ENCODE data around the gene CACNA2D3. TPM values are rescaled to one million over a fixed set of nuclear protein-coding genes. Genes with fewer than 3 reads are reported as not detected.

Gene CACNA2D3
- total RNA-seq, 1 donor from 2014 or later, result 1.3 TPM

GRCh38 chr3:54665016-54665600 lies 542.8 kb downstream of the CACNA2D3 start:
- no peak for DNase-seq (ENCODE audit: low read depth)
- no peak overlapping the region for H3K4me3 ChIP-seq (ENCODE audit: low read depth, low read length)
- TF ChIP-seq CTCF (conservative IDR thresholded peaks at IDR 0.05; ENCODE audit: low read depth, low read length), result no peak

- TF ChIP-seq CTCF (conservative IDR thresholded peaks at IDR 0.05; ENCODE audit: low read depth, low read length), result no peak
- no peak overlapping the region for H3K4me3 ChIP-seq (ENCODE audit: low read depth, low read length)
- no peak for DNase-seq (ENCODE audit: low read depth)
Observed at GRCh38 chr3:54668236-54668635, 545.9 kb downstream of the CACNA2D3 start.

GRCh38 chr3:54670201-54671000 lies 548.0 kb downstream of the CACNA2D3 start:
- TF ChIP-seq CTCF (conservative IDR thresholded peaks at IDR 0.05; ENCODE audit: low read depth, low read length), result no peak
- H3K4me3 ChIP-seq (ENCODE audit: low read depth, low read length), result no peak overlapping the region
- DNase-seq (ENCODE audit: low read depth), result no peak

GRCh38 chr3:54671511-54671910 lies 549.2 kb downstream of the CACNA2D3 start:
- no peak overlapping the region for H3K4me3 ChIP-seq (ENCODE audit: low read depth, low read length)
- TF ChIP-seq CTCF (conservative IDR thresholded peaks at IDR 0.05; ENCODE audit: low read depth, low read length), result no peak
- no peak for DNase-seq (ENCODE audit: low read depth)

- no peak for DNase-seq (ENCODE audit: low read depth)
- H3K4me3 ChIP-seq (ENCODE audit: low read depth, low read length), result no peak overlapping the region
- no peak for TF ChIP-seq CTCF (conservative IDR thresholded peaks at IDR 0.05; ENCODE audit: low read depth, low read length)
Observed at GRCh38 chr3:54676087-54676486, 553.7 kb downstream of the CACNA2D3 start.

- H3K4me3 ChIP-seq (ENCODE audit: low read depth, low read length), result no peak overlapping the region
- DNase-seq (ENCODE audit: low read depth), result no peak
- TF ChIP-seq CTCF (conservative IDR thresholded peaks at IDR 0.05; ENCODE audit: low read depth, low read length), result no peak
Observed at GRCh38 chr3:54681706-54682105, 559.4 kb downstream of the CACNA2D3 start.

- H3K4me3 ChIP-seq (ENCODE audit: low read depth, low read length), result no peak overlapping the region
- no peak for DNase-seq (ENCODE audit: low read depth)
- TF ChIP-seq CTCF (conservative IDR thresholded peaks at IDR 0.05; ENCODE audit: low read depth, low read length), result no peak
Observed at GRCh38 chr3:54685213-54685612, 562.9 kb downstream of the CACNA2D3 start.

Data from epithelial cell of proximal tubule (primary cell).